Tibial artery (tissue), 4 donors: ENCODE results near the gene KNDC1.
"Not testable (repeated sequence)": the region's sequence is repeated elsewhere in the genome, so short reads cannot be mapped to it uniquely, and the experiment has no call there.

Experiments used
- DNase-seq, 2 donors: peaks; one replicate each; pipeline ENCODE4 v3.0.0-alpha.2; 2019
- H3K27ac ChIP-seq, 2 donors: fragments of 200-600 bp; sonication (generic) in 1 of 2; 1 replicate in 1 of 2; 2 replicates in 1 of 2; pipeline ENCODE4 v1.5.1; 2018 to 2019; ENCODE audit warnings: mild to moderate bottlenecking in 1 of 2
- H3K27me3 ChIP-seq, 2 donors: fragments of 200-600 bp; sonication (generic) in 1 of 2; one replicate each; pipeline versions ENCODE4 v1.5.1 to v1.6.0; 2016 to 2019
- H3K36me3 ChIP-seq, 3 donors: fragments of 200-600 bp; sonication (generic) in 2 of 3; one replicate each; pipeline ENCODE4 v1.5.1; 2016 to 2019; ENCODE audit warnings: mild to moderate bottlenecking in 2 of 3
- H3K4me1 ChIP-seq, 4 donors: fragments of 200-600 bp; sonication (generic) in 2 of 4; 1 replicate in 3 of 4; 2 replicates in 1 of 4; pipeline ENCODE4 v1.5.1; 2016 to 2019
- H3K4me3 ChIP-seq, 2 donors: fragments of 200-600 bp; sonication (generic) in 1 of 2; 1 replicate in 1 of 2; 2 replicates in 1 of 2; pipeline ENCODE4 v1.5.1; 2018 to 2019; ENCODE audit warnings: mild to moderate bottlenecking in 2 of 2
- H3K9me3 ChIP-seq, 3 donors: fragments of 200-600 bp; sonication (generic) in 1 of 3; one replicate each; pipeline ENCODE4 v1.5.1; 2016 to 2019
- CTCF ChIP-seq, 2 experiments: fragments of 200-600 bp in 1 of 2; fragments of 450-650 bp in 1 of 2; IDR thresholded peaks; one replicate each; pipeline ENCODE4 v1.5.1; 2017 to 2019; ENCODE audit warnings: antibody characterized with exemption in 2 of 2, mild to moderate bottlenecking in 1 of 2, moderate library complexity in 1 of 2
- intact Hi-C: fragments of 100-400 bp; cut with DNase I; formaldehyde crosslinking; loops from one replicate; pipeline ENCODE4 v1.15.0; 2023; ENCODE audit warnings: low total_unique reads

KNDC1 gene

GRCh38 chr10:133218891-133219290 is 58.9 kb downstream of the KNDC1 start:
- Histone ChIP-seq H3K4me1 (no peaks in the 10 kb centered on the region), H3K4me3 (no peak overlapping the region), H3K36me3 (no peaks in the 10 kb centered on the region), H3K27me3 (peaks cover 0 to 43% of the 10 kb centered on the region in 2 donors), H3K27ac (no peak overlapping the region), H3K9me3 (no peaks in the 10 kb centered on the region)
- intact Hi-C loops: no loop called here
- no peak for DNase-seq
- TF ChIP-seq CTCF (IDR thresholded peaks at IDR 0.05): no peak

GRCh38 chr10:133219782-133220181 is 59.8 kb downstream of the KNDC1 start:
- Histone ChIP-seq H3K27me3 (peaks cover 0 to 43% of the 10 kb centered on the region in 2 donors), H3K4me3 (no peak overlapping the region), H3K27ac (no peak overlapping the region), H3K9me3 (no peaks in the 10 kb centered on the region), H3K36me3 (no peaks in the 10 kb centered on the region), H3K4me1 (no peaks in the 10 kb centered on the region)
- TF ChIP-seq CTCF (IDR thresholded peaks at IDR 0.05): no peak
- intact Hi-C loops: no loop called here
- no peak for DNase-seq

DNA sequence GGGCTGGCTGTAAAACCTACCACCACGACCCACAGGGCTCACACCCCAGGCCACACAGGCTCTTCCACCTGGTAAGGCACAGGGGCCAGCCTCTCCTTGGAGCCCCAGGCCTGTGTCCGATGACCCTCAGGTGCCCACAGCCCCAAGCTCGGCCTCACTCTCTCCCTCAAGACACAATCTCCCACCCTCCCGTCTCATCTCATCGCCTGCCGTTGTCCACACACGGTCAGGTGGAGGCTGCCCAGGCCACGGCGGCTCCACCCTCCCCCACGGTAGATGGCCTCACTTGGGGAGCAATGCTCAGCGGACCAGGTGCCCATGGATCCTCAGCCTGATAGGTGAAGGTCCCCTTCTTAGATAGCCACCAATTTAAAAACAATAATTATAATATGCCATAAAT is 61.3 kb downstream of the KNDC1 start:
- peaks cover 0 to 50% of the 10 kb centered on the region in 2 donors for H3K27me3 ChIP-seq

GRCh38 chr10:133221756-133222155 is 61.7 kb downstream of the KNDC1 start:
- H3K36me3 ChIP-seq, DNase-seq, H3K9me3 ChIP-seq, H3K27ac ChIP-seq, H3K4me1 ChIP-seq, H3K4me3 ChIP-seq, intact Hi-C loops: not testable (repeated sequence)
- peaks cover 0 to 53% of the 10 kb centered on the region in 2 donors for H3K27me3 ChIP-seq

More for the DNA sequence above, 61.3 kb downstream of the KNDC1 start:
- no peak for TF ChIP-seq CTCF (IDR thresholded peaks at IDR 0.05)
- H3K9me3 ChIP-seq: no peaks in the 10 kb centered on the region
- DNase-seq: no peak
- no peaks in the 10 kb centered on the region for H3K36me3 ChIP-seq
- intact Hi-C loops: no loop called here
- H3K27ac ChIP-seq: no peak overlapping the region
- no peaks in the 10 kb centered on the region for H3K4me1 ChIP-seq
- H3K4me3 ChIP-seq: no peak overlapping the region

GRCh38 chr10:133224076-133224475 is 64.1 kb downstream of the KNDC1 start:
- intact Hi-C loops: no loop called here
- H3K27ac ChIP-seq: no peak overlapping the region
- no peak overlapping the region for H3K4me3 ChIP-seq
- H3K36me3 ChIP-seq: no peaks in the 10 kb centered on the region
- no peak for DNase-seq
- H3K27me3 ChIP-seq: peaks cover 0 to 67% of the 10 kb centered on the region in 2 donors
- H3K4me1 ChIP-seq: no peaks in the 10 kb centered on the region
- H3K9me3 ChIP-seq: no peaks in the 10 kb centered on the region
- TF ChIP-seq CTCF (IDR thresholded peaks at IDR 0.05): no peak

- Histone ChIP-seq H3K4me1 (peaks cover 0 to 5% (median 4%) of the 10 kb centered on the region in 4 donors), H3K27ac (no peak overlapping the region), H3K36me3 (no peaks in the 10 kb centered on the region), H3K9me3 (no peaks in the 10 kb centered on the region), H3K27me3 (peaks cover 0 to 67% of the 10 kb centered on the region in 2 donors), H3K4me3 (no peak overlapping the region)
- no peak for DNase-seq
- no peak for TF ChIP-seq CTCF (IDR thresholded peaks at IDR 0.05)
- intact Hi-C loops: no loop called here
These were observed 64.8 kb downstream of the KNDC1 start for GRCh38 chr10:133224756-133225372.
